Measurements from ENCODE around the gene LGALS9C.
"Not testable (repeated sequence)": the region's sequence is repeated elsewhere in the genome, so short reads cannot be mapped to it uniquely, and the experiment has no call there.

DNA sequence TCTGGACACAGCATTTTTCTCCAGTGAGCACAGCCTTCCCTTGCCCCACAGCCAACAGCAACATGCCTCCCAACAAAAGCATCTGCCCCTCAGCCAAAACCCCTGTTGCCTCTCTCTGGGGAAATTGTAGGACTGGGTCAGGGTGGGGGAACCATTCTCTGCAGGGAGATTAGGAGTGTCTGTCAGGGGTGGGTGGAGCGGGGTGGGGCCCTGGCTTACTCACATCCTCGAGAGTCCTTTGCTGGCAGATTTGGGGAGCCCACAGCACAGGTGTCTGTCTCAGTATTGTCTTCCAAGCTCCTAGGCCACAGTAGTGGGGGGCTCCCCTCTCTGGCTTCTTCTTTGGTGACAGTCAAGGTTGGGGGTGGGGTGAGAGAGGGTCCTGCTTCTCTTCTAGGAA, 28.3 kb upstream of the LGALS9C start:
- TF ChIP-seq, protein P1, sequence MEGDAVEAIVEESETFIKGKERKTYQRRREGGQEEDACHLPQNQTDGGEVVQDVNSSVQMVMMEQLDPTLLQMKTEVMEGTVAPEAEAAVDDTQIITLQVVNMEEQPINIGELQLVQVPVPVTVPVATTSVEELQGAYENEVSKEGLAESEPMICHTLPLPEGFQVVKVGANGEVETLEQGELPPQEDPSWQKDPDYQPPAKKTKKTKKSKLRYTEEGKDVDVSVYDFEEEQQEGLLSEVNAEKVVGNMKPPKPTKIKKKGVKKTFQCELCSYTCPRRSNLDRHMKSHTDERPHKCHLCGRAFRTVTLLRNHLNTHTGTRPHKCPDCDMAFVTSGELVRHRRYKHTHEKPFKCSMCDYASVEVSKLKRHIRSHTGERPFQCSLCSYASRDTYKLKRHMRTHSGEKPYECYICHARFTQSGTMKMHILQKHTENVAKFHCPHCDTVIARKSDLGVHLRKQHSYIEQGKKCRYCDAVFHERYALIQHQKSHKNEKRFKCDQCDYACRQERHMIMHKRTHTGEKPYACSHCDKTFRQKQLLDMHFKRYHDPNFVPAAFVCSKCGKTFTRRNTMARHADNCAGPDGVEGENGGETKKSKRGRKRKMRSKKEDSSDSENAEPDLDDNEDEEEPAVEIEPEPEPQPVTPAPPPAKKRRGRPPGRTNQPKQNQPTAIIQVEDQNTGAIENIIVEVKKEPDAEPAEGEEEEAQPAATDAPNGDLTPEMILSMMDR (IDR thresholded peaks at IDR 0.05; ENCODE audit: insufficient read depth, low read length, poor library complexity, severe bottlenecking), result not testable (repeated sequence)
- not testable (repeated sequence) for TF ChIP-seq EZH2phosphoT487 (conservative IDR thresholded peaks at IDR 0.05; ENCODE audit: low read length)
